H1 (cell line): Measurements from ENCODE around the gene TBC1D22A. TPM values are rescaled to one million over a fixed set of nuclear protein-coding genes. Genes with fewer than 3 reads are reported as not detected.

ENCODE experiments used
- CTCF ChIA-PET: fragments of 300-600 bp; sonication (Branson Sonifier 250); formaldehyde crosslinking; loops from one replicate; lab custom pipeline; 2021; ENCODE audit not compliant: partially characterized antibody; lab: Charles Lee
- POLR2A ChIA-PET: fragments of 300-600 bp; sonication (Branson Sonifier 250); formaldehyde crosslinking; loops from one replicate; lab custom pipeline; 2021; ENCODE audit warnings: inconsistent platforms; ENCODE audit not compliant: partially characterized antibody; lab: Charles Lee
- DNase-seq, 2 experiments: peaks; one replicate each; pipeline versions ENCODE4 v3.0.0 to v3.0.0-alpha.2; 2010 to 2022; ENCODE audit warnings: low spot score in 2 of 2, low read depth in 1 of 2, mixed read lengths in 1 of 2
- FAIRE-seq: peaks from 2 replicates; lab custom pipeline; 2011; peaks lifted over from hg19 to GRCh38; lab: Jason Lieb, UNC
- H2AFZ ChIP-seq: 2 replicates; pipeline ENCODE4 v1.8.1; 2012; ENCODE audit warnings: low read length, inconsistent platforms
- H2AK5ac ChIP-seq: 2 replicates; pipeline ENCODE4 v1.6.1; 2013; ENCODE audit warnings: low read depth, low read length
- H2BK120ac ChIP-seq: replicated peaks from 2 replicates; pipeline ENCODE3; 2013; ENCODE audit warnings: low read depth, low read length, inconsistent platforms
- H2BK12ac ChIP-seq: 2 replicates; pipeline ENCODE4 v1.6.1; 2013; ENCODE audit warnings: low read depth, low read length
- H2BK15ac ChIP-seq: 2 replicates; pipeline ENCODE4 v1.6.1; 2013; ENCODE audit warnings: low read length
- H2BK20ac ChIP-seq: 2 replicates; pipeline ENCODE4 v1.6.1; 2013; ENCODE audit warnings: low read length
- H2BK5ac ChIP-seq: 2 replicates; pipeline ENCODE4 v1.6.1; 2013; ENCODE audit warnings: low read depth, low read length
- H3K14ac ChIP-seq: 2 replicates; pipeline ENCODE4 v1.6.1; 2013; ENCODE audit warnings: inconsistent platforms; ENCODE audit not compliant: insufficient read length
- H3K18ac ChIP-seq: 2 replicates; pipeline ENCODE4 v1.6.1; 2013; ENCODE audit warnings: low read length; ENCODE audit errors: extremely low read depth
- H3K23ac ChIP-seq: 2 replicates; pipeline ENCODE4 v1.6.1; 2013; ENCODE audit warnings: inconsistent platforms; ENCODE audit not compliant: insufficient read length
- H3K23me2 ChIP-seq: 2 replicates; pipeline ENCODE4 v1.6.1; 2013; ENCODE audit warnings: low read depth, low read length
- H3K27ac ChIP-seq: 2 replicates; pipeline ENCODE4 v1.6.1; 2011; ENCODE audit warnings: low read depth, low read length, inconsistent platforms
- H3K27me3 ChIP-seq, 4 experiments: replicated peaks in 1 of 4; 1 replicate in 1 of 4; 2 replicates in 3 of 4; pipeline versions ENCODE4 v1.6.1 to v1.8.1; 2011 to 2013; ENCODE audit warnings: low read length in 3 of 4, mild to moderate bottlenecking in 3 of 4, inconsistent platforms in 2 of 4, mixed read lengths in 2 of 4, moderate library complexity in 1 of 4; ENCODE audit not compliant: control insufficient read depth in 3 of 4, insufficient read depth in 3 of 4; ENCODE audit errors: extremely low read depth in 1 of 4
- H3K36me3 ChIP-seq, 4 experiments: 2 replicates each; pipeline versions ENCODE4 v1.6.1 to v1.8.1; 2011 to 2013; ENCODE audit warnings: mild to moderate bottlenecking in 4 of 4, low read length in 3 of 4, moderate library complexity in 2 of 4, control low read depth in 1 of 4, inconsistent platforms in 1 of 4; ENCODE audit not compliant: insufficient read depth in 4 of 4, control insufficient read depth in 2 of 4
- H3K4ac ChIP-seq: replicated peaks from 2 replicates; pipeline ENCODE3; 2013; ENCODE audit warnings: low read length, low read depth, mixed read lengths, inconsistent platforms; ENCODE audit not compliant: insufficient read length
- H3K4me1 ChIP-seq, 4 experiments: replicated peaks in 1 of 4; 1 replicate in 1 of 4; 2 replicates in 3 of 4; pipeline versions ENCODE4 v1.6.1 to v1.8.1; 2011 to 2013; ENCODE audit warnings: low read length in 3 of 4, inconsistent platforms in 2 of 4, mixed read lengths in 1 of 4; ENCODE audit not compliant: insufficient read depth in 4 of 4, control insufficient read depth in 3 of 4
- H3K4me2 ChIP-seq, 2 experiments: 2 replicates each; pipeline versions ENCODE4 v1.6.1 to v1.8.1; 2011 to 2013; ENCODE audit warnings: low read depth in 2 of 2, low read length in 2 of 2, control low read depth in 1 of 2, inconsistent platforms in 1 of 2, mild to moderate bottlenecking in 1 of 2; ENCODE audit not compliant: insufficient read depth in 1 of 2
- H3K4me3 ChIP-seq, 4 experiments: fragments of 200-600, 300-600 bp in 1 of 4; sonication (generic), shearing (Covaris generic), sonication (Bioruptor Twin) in 1 of 4; 2 replicates each; pipeline versions ENCODE4 v1.5.1 to v1.8.1; 2011 to 2016; ENCODE audit warnings: low read length in 4 of 4, low read depth in 3 of 4, control low read depth in 2 of 4, inconsistent platforms in 2 of 4, mild to moderate bottlenecking in 2 of 4, mixed read lengths in 1 of 4, moderate library complexity in 1 of 4; ENCODE audit not compliant: insufficient read depth in 2 of 4; ENCODE audit errors: extremely low read depth in 1 of 4
- H3K56ac ChIP-seq: replicated peaks from 2 replicates; pipeline ENCODE3; 2013; ENCODE audit warnings: low read depth, mild to moderate bottlenecking, mixed read lengths, low read length, inconsistent platforms; ENCODE audit not compliant: insufficient read length
- H3K79me1 ChIP-seq: 2 replicates; pipeline ENCODE4 v1.6.1; 2013; ENCODE audit warnings: low read depth, low read length, control low read depth
- H3K79me2 ChIP-seq, 2 experiments: 2 replicates each; pipeline versions ENCODE4 v1.6.1 to v1.8.1; 2012 to 2013; ENCODE audit warnings: low read length in 2 of 2, mild to moderate bottlenecking in 2 of 2, inconsistent platforms in 1 of 2; ENCODE audit not compliant: insufficient read depth in 2 of 2, control insufficient read depth in 1 of 2
- H3K9ac ChIP-seq, 4 experiments: replicated peaks in 1 of 4; 1 replicate in 1 of 4; 2 replicates in 3 of 4; pipeline versions ENCODE4 v1.6.1 to v1.8.1; 2011 to 2013; ENCODE audit warnings: low read depth in 3 of 4, low read length in 3 of 4, control low read depth in 2 of 4, mild to moderate bottlenecking in 2 of 4, moderate library complexity in 2 of 4, inconsistent platforms in 1 of 4; ENCODE audit errors: extremely low read depth in 1 of 4
- H3K9me3 ChIP-seq, 2 experiments: 2 replicates each; pipeline versions ENCODE4 v1.6.1 to v1.8.1; 2012 to 2013; ENCODE audit warnings: mild to moderate bottlenecking in 2 of 2, moderate library complexity in 2 of 2, control low read depth in 1 of 2, inconsistent platforms in 1 of 2, low read depth in 1 of 2, low read length in 1 of 2, mixed read lengths in 1 of 2; ENCODE audit not compliant: insufficient read depth in 2 of 2
- H4K20me1 ChIP-seq, 2 experiments: replicated peaks in 1 of 2; 2 replicates each; pipeline versions ENCODE3 to v1.8.1; 2011 to 2013; ENCODE audit warnings: inconsistent platforms in 2 of 2, low read length in 2 of 2, mild to moderate bottlenecking in 1 of 2; ENCODE audit not compliant: insufficient read depth in 2 of 2, control insufficient read depth in 1 of 2
- H4K5ac ChIP-seq: 2 replicates; pipeline ENCODE4 v1.6.1; 2013; ENCODE audit warnings: low read length, low read depth, mixed read lengths, inconsistent platforms; ENCODE audit not compliant: insufficient read length
- H4K8ac ChIP-seq: 2 replicates; pipeline ENCODE4 v1.8.0; 2013; ENCODE audit warnings: mild to moderate bottlenecking, moderate library complexity, low read length, inconsistent platforms; ENCODE audit not compliant: insufficient read depth; ENCODE audit errors: extremely low read depth
- H4K91ac ChIP-seq: replicated peaks from 2 replicates; pipeline ENCODE3; 2013; ENCODE audit warnings: low read length, mixed read lengths, inconsistent platforms; ENCODE audit not compliant: insufficient read length
- EGR1 ChIP-seq: IDR thresholded peaks from 2 replicates; pipeline ENCODE4 v1.6.1; 2011; ENCODE audit warnings: low read depth, low read length, borderline replicate concordance
- JUN ChIP-seq: IDR thresholded peaks from 2 replicates; pipeline ENCODE4 v1.6.1; 2011; ENCODE audit warnings: low read depth, mild to moderate bottlenecking, improper control_type of control experiment, low read length
- NANOG ChIP-seq: IDR thresholded peaks from 2 replicates; pipeline ENCODE4 v1.6.1; 2011; ENCODE audit warnings: low read length, low read depth, mild to moderate bottlenecking, inconsistent platforms; ENCODE audit not compliant: insufficient read depth, poor library complexity, severe bottlenecking
- TCF12 ChIP-seq: IDR thresholded peaks from 2 replicates; pipeline ENCODE4 v1.6.1; 2011; ENCODE audit warnings: low read depth, mild to moderate bottlenecking, low read length
- WGBS, 2 experiments: shearing (Covaris generic) in 1 of 2; methylation state at CpG; one replicate each; pipeline versions ENCODE4 v1.1.6 to v1.1.7; 2013 to 2015; ENCODE audit warnings: low lambda C conversion rate in 2 of 2, mixed read lengths in 2 of 2, inconsistent platforms in 1 of 2, low coverage in 1 of 2, missing lambda C conversion rate in 1 of 2; ENCODE audit not compliant: insufficient replicate concordance in 2 of 2, insufficient coverage in 1 of 2, insufficient read length in 1 of 2; ENCODE audit errors: extremely low coverage in 1 of 2, missing lambda C conversion rate in 1 of 2; 5-methylcytosine and 5-hydroxymethylcytosine counted together
- polyA plus RNA-seq, 7 experiments: library from polyadenylated mRNA; depleted of rRNA in 3 of 7; stranded (reverse) in 5 of 7; unstranded in 2 of 7; fragments of >200 nt in 5 of 7; fragments of 200-250 nt in 2 of 7; gene quantifications; 1 replicate in 5 of 7; 2 replicates in 1 of 7; 4 replicates in 1 of 7; pipeline versions ENCODE4 v1.2.1 to v1.2.3, GENCODE V29; 2011 to 2013; ENCODE audit warnings: missing spikeins in 2 of 7, mixed read lengths in 2 of 7
- total RNA-seq: library from RNA; stranded (reverse); fragmentation: NEBNext Ultra II Directional; extraction: Animal tissue kit (Norgen Biotek cat#: 25700); gene quantifications from 2 replicates; pipeline ENCODE4 v1.2.1, GENCODE V29; 2021

TBC1D22A gene
- total and polyA plus RNA-seq, 2 of the 8 experiments (the other 6 are each of a cell fraction or from before 2014, with no cell fraction given) = 11.9 to 18.4 TPM

GRCh38 chr22:47215851-47216250, 453.4 kb downstream of the TBC1D22A start:
- no peaks in the 10 kb centered on the region for H3K27me3 ChIP-seq
- ChIA-PET CTCF (no interaction called here), POLR2A (no interaction called here)
- H2AFZ ChIP-seq = no peak overlapping the region
- no peak overlapping the region for H3K4me3 ChIP-seq
- no peak overlapping the region for H2BK12ac ChIP-seq
- H3K79me2 ChIP-seq = no peaks in the 10 kb centered on the region
- no peak overlapping the region for H4K8ac ChIP-seq
- no peaks in the 10 kb centered on the region for H4K20me1 ChIP-seq
- no peak for FAIRE-seq
- H3K4me1 ChIP-seq = no peaks in the 10 kb centered on the region
- no peak overlapping the region for H3K4me2 ChIP-seq
- H3K36me3 ChIP-seq = no peaks in the 10 kb centered on the region
- no peak overlapping the region for H4K5ac ChIP-seq
- peaks cover 62 to 77% of the 10 kb centered on the region in 2 experiments for H3K9me3 ChIP-seq
- H3K27ac ChIP-seq = no peak overlapping the region
- H2BK20ac ChIP-seq = no peak overlapping the region
- no peak for DNase-seq
- no peak overlapping the region for H2AK5ac ChIP-seq
- H3K4ac ChIP-seq = no peak overlapping the region
- no peak overlapping the region for H2BK120ac ChIP-seq
- no peak overlapping the region for H3K9ac ChIP-seq
- no peak overlapping the region for H3K14ac ChIP-seq
- no peak overlapping the region for H2BK15ac ChIP-seq
- H3K18ac ChIP-seq = no peak overlapping the region
- WGBS, 2 experiments = 79% methylated on average over 5 of the region's 5 CpGs; no CpG with 5 or more reads in 1 of the 2 experiments
- no peak overlapping the region for H3K23ac ChIP-seq
- H2BK5ac ChIP-seq = no peak overlapping the region
- TF ChIP-seq NANOG (no peak), EGR1 (no peak), TCF12 (no peak), JUN (no peak)
- H3K56ac ChIP-seq = no peak overlapping the region
- no peak overlapping the region for H4K91ac ChIP-seq
- H3K79me1 ChIP-seq = no peaks in the 10 kb centered on the region
- H3K23me2 ChIP-seq = no peaks in the 10 kb centered on the region
